ENCODE data around the gene DPM3. TPM values are rescaled to one million over a fixed set of nuclear protein-coding genes. Genes with fewer than 3 reads are reported as not detected.

DPM3 gene
- total and polyA plus RNA-seq, 2 of the 13 experiments (the other 11 are each of a cell fraction or from before 2014, with no cell fraction given), result 23.2 to 53.4 TPM

- TF ChIP-seq, protein P1, sequence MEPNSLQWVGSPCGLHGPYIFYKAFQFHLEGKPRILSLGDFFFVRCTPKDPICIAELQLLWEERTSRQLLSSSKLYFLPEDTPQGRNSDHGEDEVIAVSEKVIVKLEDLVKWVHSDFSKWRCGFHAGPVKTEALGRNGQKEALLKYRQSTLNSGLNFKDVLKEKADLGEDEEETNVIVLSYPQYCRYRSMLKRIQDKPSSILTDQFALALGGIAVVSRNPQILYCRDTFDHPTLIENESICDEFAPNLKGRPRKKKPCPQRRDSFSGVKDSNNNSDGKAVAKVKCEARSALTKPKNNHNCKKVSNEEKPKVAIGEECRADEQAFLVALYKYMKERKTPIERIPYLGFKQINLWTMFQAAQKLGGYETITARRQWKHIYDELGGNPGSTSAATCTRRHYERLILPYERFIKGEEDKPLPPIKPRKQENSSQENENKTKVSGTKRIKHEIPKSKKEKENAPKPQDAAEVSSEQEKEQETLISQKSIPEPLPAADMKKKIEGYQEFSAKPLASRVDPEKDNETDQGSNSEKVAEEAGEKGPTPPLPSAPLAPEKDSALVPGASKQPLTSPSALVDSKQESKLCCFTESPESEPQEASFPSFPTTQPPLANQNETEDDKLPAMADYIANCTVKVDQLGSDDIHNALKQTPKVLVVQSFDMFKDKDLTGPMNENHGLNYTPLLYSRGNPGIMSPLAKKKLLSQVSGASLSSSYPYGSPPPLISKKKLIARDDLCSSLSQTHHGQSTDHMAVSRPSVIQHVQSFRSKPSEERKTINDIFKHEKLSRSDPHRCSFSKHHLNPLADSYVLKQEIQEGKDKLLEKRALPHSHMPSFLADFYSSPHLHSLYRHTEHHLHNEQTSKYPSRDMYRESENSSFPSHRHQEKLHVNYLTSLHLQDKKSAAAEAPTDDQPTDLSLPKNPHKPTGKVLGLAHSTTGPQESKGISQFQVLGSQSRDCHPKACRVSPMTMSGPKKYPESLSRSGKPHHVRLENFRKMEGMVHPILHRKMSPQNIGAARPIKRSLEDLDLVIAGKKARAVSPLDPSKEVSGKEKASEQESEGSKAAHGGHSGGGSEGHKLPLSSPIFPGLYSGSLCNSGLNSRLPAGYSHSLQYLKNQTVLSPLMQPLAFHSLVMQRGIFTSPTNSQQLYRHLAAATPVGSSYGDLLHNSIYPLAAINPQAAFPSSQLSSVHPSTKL (CRISPR knock-in tag; IDR thresholded peaks at IDR 0.05), result 0 out of 2 replicates have a peak, but pooled peaks have one; percentile 4
- no peak for TF ChIP-seq ZNF432 (CRISPR knock-in tag; IDR thresholded peaks at IDR 0.05; ENCODE audit: borderline replicate concordance)
- no peak for TF ChIP-seq SMAD3 (CRISPR knock-in tag; IDR thresholded peaks at IDR 0.05)
- TF ChIP-seq ZBTB38 (CRISPR knock-in tag; IDR thresholded peaks at IDR 0.05), result peak; percentile 75
- TF ChIP-seq MAFF (IDR thresholded peaks at IDR 0.05; ENCODE audit: low read depth, low read length), result no peak
- 0 out of 2 replicates have a peak, but pooled peaks have one; percentile 41 for TF ChIP-seq AKAP8 (CRISPR knock-in tag; IDR thresholded peaks at IDR 0.05)
- no peak for TF ChIP-seq TCF7L2 (IDR thresholded peaks at IDR 0.05; ENCODE audit: low read depth, low read length)
- TF ChIP-seq ZFYVE20 (CRISPR knock-in tag; IDR thresholded peaks at IDR 0.05; ENCODE audit: borderline replicate concordance, low read depth), result no peak
- TF ChIP-seq ZKSCAN8 (CRISPR knock-in tag; IDR thresholded peaks at IDR 0.05; ENCODE audit: borderline replicate concordance), result no peak
- TF ChIP-seq, protein P2, sequence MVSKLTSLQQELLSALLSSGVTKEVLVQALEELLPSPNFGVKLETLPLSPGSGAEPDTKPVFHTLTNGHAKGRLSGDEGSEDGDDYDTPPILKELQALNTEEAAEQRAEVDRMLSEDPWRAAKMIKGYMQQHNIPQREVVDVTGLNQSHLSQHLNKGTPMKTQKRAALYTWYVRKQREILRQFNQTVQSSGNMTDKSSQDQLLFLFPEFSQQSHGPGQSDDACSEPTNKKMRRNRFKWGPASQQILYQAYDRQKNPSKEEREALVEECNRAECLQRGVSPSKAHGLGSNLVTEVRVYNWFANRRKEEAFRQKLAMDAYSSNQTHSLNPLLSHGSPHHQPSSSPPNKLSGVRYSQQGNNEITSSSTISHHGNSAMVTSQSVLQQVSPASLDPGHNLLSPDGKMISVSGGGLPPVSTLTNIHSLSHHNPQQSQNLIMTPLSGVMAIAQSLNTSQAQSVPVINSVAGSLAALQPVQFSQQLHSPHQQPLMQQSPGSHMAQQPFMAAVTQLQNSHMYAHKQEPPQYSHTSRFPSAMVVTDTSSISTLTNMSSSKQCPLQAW (CRISPR knock-in tag; IDR thresholded peaks at IDR 0.05), result no peak
- TF ChIP-seq PRPF4 (IDR thresholded peaks at IDR 0.05; ENCODE audit: low read depth, low read length, poor library complexity, severe bottlenecking), result no peak
- peak; percentile 46; the same call in 1 of the 2 replicates for TF ChIP-seq POLR2G (IDR thresholded peaks at IDR 0.05; ENCODE audit: low read depth, low read length)
- TF ChIP-seq NFIB (CRISPR knock-in tag; IDR thresholded peaks at IDR 0.05; ENCODE audit: borderline replicate concordance), result no peak
- TF ChIP-seq ZNF720 (CRISPR knock-in tag; IDR thresholded peaks at IDR 0.05), result no peak
- peak; percentile 53; the same call in 1 of the 2 replicates for TF ChIP-seq ARID4A (CRISPR knock-in tag; IDR thresholded peaks at IDR 0.05; ENCODE audit: borderline replicate concordance)
- no peak for TF ChIP-seq RBM22 (optimal IDR thresholded peaks at IDR 0.05; ENCODE audit: low read length)
- TF ChIP-seq GTF2F1 (IDR thresholded peaks at IDR 0.05; ENCODE audit: low read length), result no peak
- no peak for TF ChIP-seq ZNF878 (CRISPR knock-in tag; IDR thresholded peaks at IDR 0.05)
- TF ChIP-seq AGO2 (optimal IDR thresholded peaks at IDR 0.05; ENCODE audit: low read depth, low read length), result peak; percentile 40
- TF ChIP-seq RBFOX2 (IDR thresholded peaks at IDR 0.05; ENCODE audit: low read depth, low read length), result peak; percentile 78
- no peak for TF ChIP-seq ATAD3A (CRISPR knock-in tag; IDR thresholded peaks at IDR 0.05)
- no peak for TF ChIP-seq XRCC5 (optimal IDR thresholded peaks at IDR 0.05; ENCODE audit: low read length)
- no peak for TF ChIP-seq ZNF367 (CRISPR knock-in tag; IDR thresholded peaks at IDR 0.05; ENCODE audit: borderline replicate concordance)
Measured at GRCh38 chr1:155131285-155131684, 9.0 kb downstream of the DPM3 start (continued).
